Osteocyte (in vitro differentiated cells): ENCODE results near the gene SAMD14. TPM values are rescaled to one million over a fixed set of nuclear protein-coding genes. Genes with fewer than 3 reads are reported as not detected.

Experiments used
- DNase-seq: peaks from one replicate; pipeline ENCODE4 v3.0.0; 2021; ENCODE audit warnings: mixed read lengths; ENCODE audit not compliant: unreplicated experiment; ENCODE audit errors: extremely low spot score
- H3K27ac Mint-ChIP-seq: one replicate; pipeline ENCODE4 v1.8.0; 2021; ENCODE audit warnings: mild to moderate bottlenecking, mixed read lengths; ENCODE audit not compliant: unreplicated experiment
- H3K27me3 Mint-ChIP-seq: one replicate; pipeline ENCODE4 v1.8.0; 2021; ENCODE audit warnings: mixed read lengths; ENCODE audit not compliant: unreplicated experiment
- H3K36me3 Mint-ChIP-seq: one replicate; pipeline ENCODE4 v1.8.0; 2021; ENCODE audit warnings: mixed read lengths; ENCODE audit not compliant: unreplicated experiment
- H3K4me1 Mint-ChIP-seq: one replicate; pipeline ENCODE4 v1.8.0; 2021; ENCODE audit warnings: mixed read lengths; ENCODE audit not compliant: unreplicated experiment
- H3K4me3 Mint-ChIP-seq: one replicate; pipeline ENCODE4 v1.8.0; 2021; ENCODE audit warnings: mild to moderate bottlenecking, moderate library complexity, mixed read lengths; ENCODE audit not compliant: unreplicated experiment
- H3K9me3 Mint-ChIP-seq: one replicate; pipeline ENCODE4 v1.8.0; 2021; ENCODE audit warnings: mixed read lengths; ENCODE audit not compliant: unreplicated experiment
- CTCF ChIP-seq: fragments of 200-600 bp; sonication (generic); IDR thresholded peaks from 2 replicates; pipeline ENCODE4 v1.5.0; 2021; ENCODE audit warnings: antibody characterized with exemption, mild to moderate bottlenecking, moderate library complexity
- total RNA-seq: library from RNA; stranded (reverse); gene quantifications from 2 replicates; pipeline ENCODE4 v1.2.1, GENCODE V29; 2021

SAMD14 gene
- total RNA-seq, 1 donor from 2014 or later: 36.8 TPM

GRCh38 chr17:50153650-50154575 is 24.0 kb upstream of the SAMD14 start:
- H3K9me3 Mint-ChIP-seq: no peaks in the 10 kb centered on the region
- no peak for TF ChIP-seq CTCF
- H3K36me3 Mint-ChIP-seq: peaks cover 2% of the 10 kb centered on the region
- H3K4me1 Mint-ChIP-seq: peaks cover 10% of the 10 kb centered on the region
- H3K4me3 Mint-ChIP-seq: no peak overlapping the region
- H3K27me3 Mint-ChIP-seq: no peaks in the 10 kb centered on the region
- DNase-seq: no peak
- no peak overlapping the region for H3K27ac Mint-ChIP-seq

- H3K9me3 Mint-ChIP-seq: no peaks in the 10 kb centered on the region
- no peak for TF ChIP-seq CTCF
- H3K4me1 Mint-ChIP-seq: peaks cover 15% of the 10 kb centered on the region
- H3K36me3 Mint-ChIP-seq: peaks cover 2% of the 10 kb centered on the region
- H3K4me3 Mint-ChIP-seq: peak overlapping the region; percentile 90
- no peaks in the 10 kb centered on the region for H3K27me3 Mint-ChIP-seq
- H3K27ac Mint-ChIP-seq: peak overlapping the region; percentile 95
- DNase-seq: no peak
Measured at GRCh38 chr17:50152736-50153135, 22.8 kb upstream of the SAMD14 start.

- peaks cover 5% of the 10 kb centered on the region for H3K36me3 Mint-ChIP-seq
- H3K4me1 Mint-ChIP-seq: peaks cover 22% of the 10 kb centered on the region
- DNase-seq: no peak
- H3K27me3 Mint-ChIP-seq: no peaks in the 10 kb centered on the region
- TF ChIP-seq CTCF: no peak
- no peaks in the 10 kb centered on the region for H3K9me3 Mint-ChIP-seq
- peak overlapping the region; percentile 90 for H3K4me3 Mint-ChIP-seq
- H3K27ac Mint-ChIP-seq: peak overlapping the region; percentile 95
Measured at GRCh38 chr17:50151937-50152547, 22.1 kb upstream of the SAMD14 start.

- Mint-ChIP-seq H3K27ac (peak overlapping the region; percentile 95), H3K4me3 (peak overlapping the region; percentile 90), H3K36me3 (peaks cover 8% of the 10 kb centered on the region), H3K9me3 (no peaks in the 10 kb centered on the region), H3K4me1 (peaks cover 30% of the 10 kb centered on the region), H3K27me3 (no peaks in the 10 kb centered on the region)
- TF ChIP-seq CTCF: peak; percentile 64
- peak; percentile 95 for DNase-seq
Measured at GRCh38 chr17:50151041-50151936, 21.3 kb upstream of the SAMD14 start.
